ENCODE measurements around the gene SH3BGRL2. TPM values are rescaled to one million over a fixed set of nuclear protein-coding genes. Genes with fewer than 3 reads are reported as not detected.

SH3BGRL2 gene
- total and polyA plus RNA-seq, 2 of the 8 experiments (the other 6 are each of a cell fraction or from before 2014, with no cell fraction given), result 6.0 to 20.3 TPM

DNA sequence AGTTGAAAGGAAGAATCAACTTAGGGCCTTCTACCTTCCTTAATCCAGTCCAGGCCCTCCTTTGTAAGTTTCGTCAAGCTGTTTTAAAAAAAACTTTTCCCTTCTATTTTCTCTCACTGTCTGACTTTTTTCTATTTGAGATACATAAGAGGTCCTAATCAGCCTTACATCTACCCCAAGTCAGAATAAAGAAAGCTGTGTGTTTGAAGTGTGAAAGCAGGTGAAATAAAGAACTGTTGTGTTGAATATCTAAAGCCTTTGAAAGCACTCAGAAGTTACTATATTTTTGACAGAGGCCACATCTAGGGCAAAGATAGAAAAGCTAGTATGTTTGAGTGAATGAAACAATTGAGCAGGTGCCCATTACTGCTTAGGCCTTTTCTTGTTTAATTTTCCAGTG, 35.5 kb downstream of the SH3BGRL2 start:
- Histone ChIP-seq H3K23me2 (ENCODE audit: low read depth, low read length) (no peaks in the 10 kb centered on the region), H3K9me3 (ENCODE audit: insufficient read depth in 2 of 2, low read depth in 1 of 2, low read length in 1 of 2) (no peaks in the 10 kb centered on the region), H3K4me1 (replicated peaks in 1 of 4; ENCODE audit: control insufficient read depth in 3 of 4, insufficient read depth in 4 of 4, low read length in 3 of 4) (peaks cover 0 to 17% (median 10%) of the 10 kb centered on the region in 4 experiments; a peak in 6 of 7 replicates), H3K4me2 (ENCODE audit: insufficient read depth in 1 of 2, low read depth in 2 of 2, low read length in 2 of 2) (no peak overlapping the region), H2BK120ac (replicated peaks; ENCODE audit: low read depth, low read length) (no peak overlapping the region), H2AK5ac (ENCODE audit: low read depth, low read length) (no peak overlapping the region), H4K91ac (replicated peaks; ENCODE audit: insufficient read length, low read length) (no peak overlapping the region), H3K27me3 (replicated peaks in 1 of 4; ENCODE audit: control insufficient read depth in 3 of 4, extremely low read depth in 1 of 4, insufficient read depth in 3 of 4, low read length in 3 of 4) (no peaks in the 10 kb centered on the region), H2BK15ac (ENCODE audit: low read length) (no peak overlapping the region), H4K5ac (ENCODE audit: insufficient read length, low read depth, low read length) (no peak overlapping the region), H4K20me1 (replicated peaks in 1 of 2; ENCODE audit: control insufficient read depth in 1 of 2, insufficient read depth in 2 of 2, low read length in 2 of 2) (no peaks in the 10 kb centered on the region), H3K18ac (ENCODE audit: extremely low read depth, low read length) (no peak overlapping the region; the same call in 1 of the 2 replicates), H3K79me2 (ENCODE audit: control insufficient read depth in 1 of 2, insufficient read depth in 2 of 2, low read length in 2 of 2) (no peaks in the 10 kb centered on the region), H3K4me3 (ENCODE audit: extremely low read depth in 1 of 4, insufficient read depth in 2 of 4, low read depth in 3 of 4, low read length in 4 of 4) (no peak overlapping the region), H3K14ac (ENCODE audit: insufficient read length) (no peak overlapping the region), H2BK12ac (ENCODE audit: low read depth, low read length) (no peak overlapping the region), H2BK20ac (ENCODE audit: low read length) (no peak overlapping the region), H3K56ac (replicated peaks; ENCODE audit: insufficient read length, low read depth, low read length) (no peak overlapping the region), H2BK5ac (ENCODE audit: low read depth, low read length) (no peak overlapping the region), H3K27ac (ENCODE audit: low read depth, low read length) (no peak overlapping the region), H3K36me3 (ENCODE audit: control insufficient read depth in 2 of 4, insufficient read depth in 4 of 4, low read length in 3 of 4) (no peaks in the 10 kb centered on the region), H3K4ac (replicated peaks; ENCODE audit: insufficient read length, low read depth, low read length) (no peak overlapping the region), H3K79me1 (ENCODE audit: low read depth, low read length) (no peaks in the 10 kb centered on the region; the same call in 1 of the 2 replicates), H3K23ac (ENCODE audit: insufficient read length) (no peak overlapping the region), H3K9ac (replicated peaks in 1 of 4; ENCODE audit: extremely low read depth in 1 of 4, low read depth in 3 of 4, low read length in 3 of 4) (no peak overlapping the region), H4K8ac (ENCODE audit: extremely low read depth, insufficient read depth, low read length) (no peak overlapping the region), H2AFZ (ENCODE audit: low read length) (no peak overlapping the region)
- no peak for FAIRE-seq
- 88% methylated on average over 1 of the region's 1 CpG; no CpG with 5 or more reads in 1 of the 2 experiments for WGBS, 2 experiments (ENCODE audit: extremely low coverage in 1 of 2, insufficient coverage in 1 of 2, insufficient read length in 1 of 2, insufficient replicate concordance in 2 of 2, low coverage in 1 of 2, low lambda C conversion rate in 2 of 2, missing lambda C conversion rate in 1 of 2)
- TF ChIP-seq ATF3 (IDR thresholded peaks at IDR 0.05; ENCODE audit: insufficient read depth, low read depth, low read length), result no peak
- no peak for TF ChIP-seq TAF1 (IDR thresholded peaks at IDR 0.05; ENCODE audit: low read depth, low read length)
- TF ChIP-seq RNF2 (IDR thresholded peaks at IDR 0.05; ENCODE audit: borderline replicate concordance, low read depth, low read length, missing control alignments, poor library complexity, severe bottlenecking), result no peak
- TF ChIP-seq SIX5 (IDR thresholded peaks at IDR 0.05; ENCODE audit: low read depth, low read length), result no peak
- TF ChIP-seq CTBP2 (IDR thresholded peaks at IDR 0.05; ENCODE audit: borderline replicate concordance, insufficient read depth, insufficient read length, low read length), result no peak
- no peak for TF ChIP-seq EZH2 (IDR thresholded peaks at IDR 0.05; ENCODE audit: low read depth, low read length, severe bottlenecking)
- TF ChIP-seq ASH2L (IDR thresholded peaks at IDR 0.05; ENCODE audit: low read length), result no peak
- no peak for TF ChIP-seq POLR2AphosphoS5 (IDR thresholded peaks at IDR 0.05; ENCODE audit: low read depth, low read length)
- no peak for TF ChIP-seq SRF (IDR thresholded peaks at IDR 0.05; ENCODE audit: low read depth, low read length)
- ChIA-PET POLR2A (ENCODE audit: partially characterized antibody) (no interaction called here), CTCF (ENCODE audit: partially characterized antibody) (interaction anchor here (0.9 to 2.7 kb wide), 4 partner anchors 21 to 139 kb away, joined by 3 to 12 read pairs (median 6); no protein-coding TSS in a partner anchor)
- DNase-seq (ENCODE audit: low read depth in 1 of 2, low spot score in 2 of 2), result no peak

Measured in H1 (cell line).